ENCODE results near the gene UBE2E2.

UBE2E2 gene

GRCh38 chr3:23193831-23194230 lies 9.3 kb upstream of the UBE2E2 start:
- DNase-seq (ENCODE audit: low spot score), result no peak

GRCh38 chr3:23198801-23199200 lies 4.3 kb upstream of the UBE2E2 start:
- no peak for DNase-seq (ENCODE audit: low spot score)

GRCh38 chr3:23199649-23200048 lies 3.5 kb upstream of the UBE2E2 start:
- no peak for DNase-seq (ENCODE audit: low spot score)

GRCh38 chr3:23201154-23201838 lies 1.8 kb upstream of the UBE2E2 start:
- no peak for DNase-seq (ENCODE audit: low spot score)

GRCh38 chr3:23202203-23202920 lies 765 bp upstream of the UBE2E2 start:
- DNase-seq (ENCODE audit: low spot score), result no peak

- no peak for DNase-seq (ENCODE audit: low spot score)
Measured at GRCh38 chr3:23203708-23204330, 692 bp downstream of the UBE2E2 start.

- no peak for DNase-seq (ENCODE audit: low spot score)
Measured at GRCh38 chr3:23206366-23206765, 3.2 kb downstream of the UBE2E2 start.

- DNase-seq (ENCODE audit: low spot score), result no peak
Measured at GRCh38 chr3:23209103-23209502, 6.0 kb downstream of the UBE2E2 start.

- DNase-seq (ENCODE audit: low spot score), result no peak
Measured at GRCh38 chr3:23209747-23210487, 6.8 kb downstream of the UBE2E2 start.

GRCh38 chr3:23213813-23214212 lies 10.7 kb downstream of the UBE2E2 start:
- no peak for DNase-seq (ENCODE audit: low spot score)

- no peak for DNase-seq (ENCODE audit: low spot score)
Measured at GRCh38 chr3:23217872-23218554, 14.9 kb downstream of the UBE2E2 start.

GRCh38 chr3:23219117-23219516 lies 16.0 kb downstream of the UBE2E2 start:
- DNase-seq (ENCODE audit: low spot score), result no peak

GRCh38 chr3:23219552-23219951 lies 16.4 kb downstream of the UBE2E2 start:
- DNase-seq (ENCODE audit: low spot score), result no peak

- no peak for DNase-seq (ENCODE audit: low spot score)
Measured at GRCh38 chr3:23221136-23221535, 18.0 kb downstream of the UBE2E2 start.

GRCh38 chr3:23232016-23232415 lies 28.9 kb downstream of the UBE2E2 start:
- DNase-seq (ENCODE audit: low spot score), result no peak

GRCh38 chr3:23232854-23233253 lies 29.7 kb downstream of the UBE2E2 start:
- no peak for DNase-seq (ENCODE audit: low spot score)

- no peak for DNase-seq (ENCODE audit: low spot score)
Measured at GRCh38 chr3:23235264-23235663, 32.1 kb downstream of the UBE2E2 start.

- DNase-seq (ENCODE audit: low spot score), result no peak
Measured at GRCh38 chr3:23236890-23237289, 33.8 kb downstream of the UBE2E2 start.

- no peak for DNase-seq (ENCODE audit: low spot score)
Measured at GRCh38 chr3:23238156-23238555, 35.0 kb downstream of the UBE2E2 start.

GRCh38 chr3:23238578-23238977 lies 35.5 kb downstream of the UBE2E2 start:
- no peak for DNase-seq (ENCODE audit: low spot score)

- no peak for DNase-seq (ENCODE audit: low spot score)
Measured at GRCh38 chr3:23239211-23240068, 36.3 kb downstream of the UBE2E2 start.
